ENCODE results near the gene PHF5A.

DNA sequence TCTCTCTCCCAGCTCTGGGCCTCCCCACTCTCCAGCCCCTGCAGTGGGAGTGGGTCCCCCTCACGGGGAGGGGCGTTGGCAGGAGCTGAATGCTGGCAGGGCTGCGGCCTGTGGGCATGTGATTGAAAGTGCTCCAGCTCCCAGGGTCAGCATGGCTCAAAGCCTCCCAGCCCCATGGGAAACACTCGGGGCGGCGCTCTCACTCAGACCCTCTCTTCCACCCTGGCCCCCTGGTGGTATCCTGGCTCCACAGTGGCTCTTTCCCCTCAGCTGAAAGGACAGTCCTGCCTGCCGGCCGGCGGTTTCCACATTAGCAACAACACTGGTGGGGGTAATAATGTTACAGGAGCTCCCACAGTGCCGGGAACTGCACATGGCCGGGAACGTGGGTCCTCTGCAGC, 40.3 kb upstream of the PHF5A start:
- TF ChIP-seq, protein P1, sequence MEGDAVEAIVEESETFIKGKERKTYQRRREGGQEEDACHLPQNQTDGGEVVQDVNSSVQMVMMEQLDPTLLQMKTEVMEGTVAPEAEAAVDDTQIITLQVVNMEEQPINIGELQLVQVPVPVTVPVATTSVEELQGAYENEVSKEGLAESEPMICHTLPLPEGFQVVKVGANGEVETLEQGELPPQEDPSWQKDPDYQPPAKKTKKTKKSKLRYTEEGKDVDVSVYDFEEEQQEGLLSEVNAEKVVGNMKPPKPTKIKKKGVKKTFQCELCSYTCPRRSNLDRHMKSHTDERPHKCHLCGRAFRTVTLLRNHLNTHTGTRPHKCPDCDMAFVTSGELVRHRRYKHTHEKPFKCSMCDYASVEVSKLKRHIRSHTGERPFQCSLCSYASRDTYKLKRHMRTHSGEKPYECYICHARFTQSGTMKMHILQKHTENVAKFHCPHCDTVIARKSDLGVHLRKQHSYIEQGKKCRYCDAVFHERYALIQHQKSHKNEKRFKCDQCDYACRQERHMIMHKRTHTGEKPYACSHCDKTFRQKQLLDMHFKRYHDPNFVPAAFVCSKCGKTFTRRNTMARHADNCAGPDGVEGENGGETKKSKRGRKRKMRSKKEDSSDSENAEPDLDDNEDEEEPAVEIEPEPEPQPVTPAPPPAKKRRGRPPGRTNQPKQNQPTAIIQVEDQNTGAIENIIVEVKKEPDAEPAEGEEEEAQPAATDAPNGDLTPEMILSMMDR (conservative IDR thresholded peaks at IDR 0.05 in 1 of 2, IDR thresholded peaks at IDR 0.05 in 1 of 2; ENCODE audit: extremely low read depth in 1 of 2, insufficient read depth in 1 of 2, low read depth in 1 of 2, low read length in 2 of 2), result peak in 1 of 2 donors; percentile 2
- no peak for TF ChIP-seq EZH2 (IDR thresholded peaks at IDR 0.05; ENCODE audit: borderline replicate concordance, low read length)

Measured in mammary epithelial cell (primary cell).